RWPE1 (cell line): ENCODE results near the gene ZNF804B.

ENCODE experiments used
- CTCF ChIA-PET: fragments of 350-600 bp; sonication (Branson Sonifier 250); formaldehyde crosslinking; extraction: SDS; loops from one replicate; lab custom pipeline; 2021; lab: Yijun Ruan, JAX
- POLR2A ChIA-PET: fragments of 400-600 bp; formaldehyde crosslinking; extraction: SDS; loops from one replicate; lab custom pipeline; 2020; ENCODE audit warnings: antibody characterized with exemption; ENCODE audit not compliant: low non-redundant PET; lab: Yijun Ruan, JAX
- DNase-seq: peaks from one replicate; pipeline ENCODE4 v3.0.0; 2012; ENCODE audit warnings: low spot score
- H3K27ac ChIP-seq: fragments of 450-650 bp; 2 replicates; pipeline ENCODE4 v1.5.1; 2017
- TF ChIP-seq, protein P1 (sequence below): fragments of 450-650 bp; conservative IDR thresholded peaks from 2 replicates; pipeline ENCODE4 v1.5.1; 2017; ENCODE audit warnings: low read depth, mild to moderate bottlenecking

The ZNF804B gene

GRCh38 chr7:89283302-89283701 is 523.8 kb downstream of the ZNF804B start:
- POLR2A ChIA-PET = no interaction called here
- no peak for DNase-seq

DNA sequence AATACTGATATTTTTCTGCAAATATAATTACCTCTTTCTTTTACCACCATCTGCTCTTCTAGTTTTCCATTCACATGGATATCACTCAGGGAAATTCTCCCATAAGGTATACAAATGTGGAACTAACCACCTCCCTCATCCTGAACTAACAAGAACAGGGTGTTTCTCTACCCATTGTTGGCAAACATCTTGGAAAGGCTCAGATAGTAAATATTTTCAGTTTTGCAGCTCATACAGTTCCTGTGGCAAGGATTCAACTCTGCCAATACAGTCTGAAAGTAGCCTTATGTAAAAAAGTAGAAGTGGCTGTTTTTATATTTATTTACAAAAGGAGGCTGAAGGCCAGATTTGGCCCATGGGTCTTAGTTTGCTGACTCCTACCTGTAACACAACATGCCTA is 549.0 kb downstream of the ZNF804B start:
- ChIA-PET POLR2A (no interaction called here), CTCF (no interaction called here)

More at GRCh38 chr7:89283302-89283701, 523.8 kb downstream of the ZNF804B start:
- CTCF ChIA-PET = no interaction called here
- TF ChIP-seq, protein P1, sequence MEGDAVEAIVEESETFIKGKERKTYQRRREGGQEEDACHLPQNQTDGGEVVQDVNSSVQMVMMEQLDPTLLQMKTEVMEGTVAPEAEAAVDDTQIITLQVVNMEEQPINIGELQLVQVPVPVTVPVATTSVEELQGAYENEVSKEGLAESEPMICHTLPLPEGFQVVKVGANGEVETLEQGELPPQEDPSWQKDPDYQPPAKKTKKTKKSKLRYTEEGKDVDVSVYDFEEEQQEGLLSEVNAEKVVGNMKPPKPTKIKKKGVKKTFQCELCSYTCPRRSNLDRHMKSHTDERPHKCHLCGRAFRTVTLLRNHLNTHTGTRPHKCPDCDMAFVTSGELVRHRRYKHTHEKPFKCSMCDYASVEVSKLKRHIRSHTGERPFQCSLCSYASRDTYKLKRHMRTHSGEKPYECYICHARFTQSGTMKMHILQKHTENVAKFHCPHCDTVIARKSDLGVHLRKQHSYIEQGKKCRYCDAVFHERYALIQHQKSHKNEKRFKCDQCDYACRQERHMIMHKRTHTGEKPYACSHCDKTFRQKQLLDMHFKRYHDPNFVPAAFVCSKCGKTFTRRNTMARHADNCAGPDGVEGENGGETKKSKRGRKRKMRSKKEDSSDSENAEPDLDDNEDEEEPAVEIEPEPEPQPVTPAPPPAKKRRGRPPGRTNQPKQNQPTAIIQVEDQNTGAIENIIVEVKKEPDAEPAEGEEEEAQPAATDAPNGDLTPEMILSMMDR = no peak
- no peak overlapping the region for H3K27ac ChIP-seq

GRCh38 chr7:89311886-89312285 is 552.4 kb downstream of the ZNF804B start:
- CTCF ChIA-PET = no interaction called here
- DNase-seq = no peak
- no peak overlapping the region for H3K27ac ChIP-seq
- TF ChIP-seq, protein P1 = no peak
- POLR2A ChIA-PET = no interaction called here

More for the DNA sequence above, 549.0 kb downstream of the ZNF804B start:
- TF ChIP-seq, protein P1 = no peak
- no peak overlapping the region for H3K27ac ChIP-seq
- DNase-seq = no peak

DNA sequence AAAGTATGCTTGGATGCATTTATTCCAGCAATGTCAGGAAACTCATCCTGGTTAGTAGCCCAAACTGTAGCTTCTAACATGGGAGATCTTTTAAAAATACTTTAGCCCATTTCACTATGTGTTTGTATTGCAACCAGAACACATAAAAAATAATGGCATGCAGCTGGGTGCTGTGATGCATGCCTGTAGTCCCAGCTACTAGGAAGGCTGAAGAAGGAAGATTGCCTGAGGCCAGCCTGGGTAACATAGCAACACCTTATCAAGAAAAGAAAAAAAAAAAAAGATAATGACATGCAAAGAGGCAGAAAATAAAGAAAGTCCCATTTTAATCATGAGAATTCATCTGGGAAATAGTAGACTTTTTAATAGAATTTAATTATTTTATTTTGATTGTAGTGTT is 553.1 kb downstream of the ZNF804B start:
- ChIA-PET CTCF (no interaction called here), POLR2A (no interaction called here)
- H3K27ac ChIP-seq = no peak overlapping the region
- TF ChIP-seq, protein P1 = no peak
- no peak for DNase-seq

- ChIA-PET POLR2A (no interaction called here), CTCF (no interaction called here)
- DNase-seq = no peak
- no peak overlapping the region for H3K27ac ChIP-seq
- TF ChIP-seq, protein P1 = no peak
These were observed 557.2 kb downstream of the ZNF804B start for GRCh38 chr7:89316584-89317251.

GRCh38 chr7:89332026-89332425 is 572.5 kb downstream of the ZNF804B start:
- ChIA-PET CTCF (no interaction called here), POLR2A (no interaction called here)
- TF ChIP-seq, protein P1 = no peak
- H3K27ac ChIP-seq = no peak overlapping the region
- no peak for DNase-seq
